ENCODE data around the gene FRMD7. TPM values are rescaled to one million over a fixed set of nuclear protein-coding genes. Genes with fewer than 3 reads are reported as not detected.

FRMD7 gene
- total RNA-seq, 1 donor from 2014 or later, result 0.48 TPM

- no peak for DNase-seq (ENCODE audit: low spot score)
These were observed 93.2 kb downstream of the FRMD7 start for GRCh38 chrX:132034648-132035047.

GRCh38 chrX:132033166-132033565, 94.7 kb downstream of the FRMD7 start:
- no peak for DNase-seq (ENCODE audit: low spot score)

- no peak for DNase-seq (ENCODE audit: low spot score)
These were observed 96.0 kb downstream of the FRMD7 start for GRCh38 chrX:132031867-132032266.

GRCh38 chrX:132030264-132030663, 97.6 kb downstream of the FRMD7 start:
- DNase-seq (ENCODE audit: low spot score), result no peak

Other genes starting within 250 kb of the FRMD7 start
- gene STK26, start 104.7 kb downstream of the FRMD7 start, total RNA-seq (ENCODE audit: insufficient read depth, low replicate concordance), result 18.8 TPM
- gene RAP2C, start 91.4 kb upstream of the FRMD7 start, total RNA-seq (ENCODE audit: insufficient read depth, low replicate concordance), result 32.3 TPM